Measurements from ENCODE around the gene PIKFYVE. TPM values are rescaled to one million over a fixed set of nuclear protein-coding genes. Genes with fewer than 3 reads are reported as not detected.
"Not testable (repeated sequence)": the region's sequence is repeated elsewhere in the genome, so short reads cannot be mapped to it uniquely, and the experiment has no call there.

PIKFYVE gene
- polyA plus RNA-seq, 3 donors = 20.1 to 30.8 (median 28.0) TPM

GRCh38 chr2:208360259-208361076, 94.4 kb downstream of the PIKFYVE start:
- DNase-seq = no peak

- no peak for DNase-seq
These were observed 95.0 kb downstream of the PIKFYVE start for GRCh38 chr2:208361077-208361441.

DNA sequence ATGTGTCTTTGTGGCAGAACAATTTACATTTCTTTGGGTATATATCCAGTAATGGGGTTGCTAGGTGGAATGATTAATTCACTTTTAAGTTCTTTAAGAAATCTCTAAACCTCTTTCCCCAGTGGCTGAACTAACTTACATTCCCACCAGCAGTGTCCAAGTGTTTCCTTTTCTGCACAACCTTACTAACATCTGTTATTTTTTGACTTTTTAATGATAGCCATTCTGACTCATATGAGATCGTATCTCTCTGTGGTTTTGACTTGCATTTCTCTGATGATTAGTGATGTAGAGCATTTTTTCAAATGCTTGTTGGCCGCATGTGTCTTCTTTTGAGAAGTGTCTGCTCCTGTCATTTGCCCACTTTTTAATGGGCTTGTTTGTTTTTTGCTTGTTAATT, 97.4 kb downstream of the PIKFYVE start:
- DNase-seq = no peak

GRCh38 chr2:208366215-208367127, 100.4 kb downstream of the PIKFYVE start:
- no peak for DNase-seq

GRCh38 chr2:208369091-208369490, 103.0 kb downstream of the PIKFYVE start:
- DNase-seq = no peak

- no peak for DNase-seq
These were observed 105.0 kb downstream of the PIKFYVE start for GRCh38 chr2:208370881-208371633.

- DNase-seq = no peak
These were observed 105.5 kb downstream of the PIKFYVE start for GRCh38 chr2:208371634-208371935.

DNA sequence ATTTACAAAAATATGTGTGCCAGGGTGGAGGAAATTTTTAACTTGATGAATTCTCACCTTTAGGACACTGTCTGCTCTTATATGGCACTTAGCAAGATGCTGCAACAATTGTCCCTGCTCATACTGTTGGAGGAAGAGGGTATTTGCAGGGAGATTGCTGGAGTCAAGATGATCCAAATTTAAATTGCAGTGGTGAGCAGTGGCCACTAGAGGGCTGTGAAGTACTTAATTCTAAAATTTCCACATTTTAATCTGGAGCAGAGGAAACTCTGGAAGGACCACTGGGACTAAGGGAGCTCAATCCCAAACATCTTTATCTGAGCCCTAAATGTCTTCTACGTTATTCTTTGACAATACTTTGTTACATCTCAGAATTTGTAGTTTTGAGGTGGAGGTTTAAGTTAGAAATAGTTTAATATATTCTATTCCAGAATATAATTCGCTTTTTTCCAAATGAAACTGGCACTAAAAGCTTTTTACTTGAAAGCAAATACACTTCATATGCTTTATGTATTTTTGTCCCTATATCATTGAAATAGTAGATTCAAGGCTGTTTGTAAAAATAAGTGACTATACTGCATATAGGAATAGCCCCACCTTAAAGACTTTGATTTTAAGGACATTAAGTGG, 107.5 kb downstream of the PIKFYVE start:
- peak; percentile 36 for DNase-seq

DNA sequence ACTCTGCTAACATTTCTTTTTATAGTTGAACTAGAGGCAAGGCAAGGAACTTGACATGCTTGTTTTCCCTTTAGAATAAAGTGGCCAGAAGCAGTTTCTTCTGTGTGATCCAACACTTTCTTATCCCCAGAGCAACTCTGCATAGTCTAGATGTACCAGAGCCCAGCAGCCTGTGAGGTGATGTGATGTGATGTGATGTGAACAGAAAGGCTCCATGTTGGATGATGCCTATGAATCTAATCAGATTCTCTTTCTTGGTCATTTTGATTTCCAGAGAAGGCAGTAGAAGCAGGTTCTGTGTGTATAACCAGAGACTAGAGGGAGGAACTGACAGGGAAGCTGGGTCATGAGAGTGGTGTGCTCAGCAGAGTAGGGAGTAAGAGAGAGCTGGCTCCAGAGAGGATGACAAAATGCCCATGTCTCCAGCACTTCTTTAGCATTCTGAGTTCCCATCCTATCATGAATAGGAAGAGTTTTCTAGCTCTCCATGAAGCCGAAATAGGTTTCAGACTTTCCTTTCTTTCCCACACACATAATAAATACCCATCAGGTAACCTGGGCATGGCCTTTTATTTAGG, 109.5 kb downstream of the PIKFYVE start:
- DNase-seq = no peak

- DNase-seq = not testable (repeated sequence)
These were observed 111.3 kb downstream of the PIKFYVE start for GRCh38 chr2:208377344-208377860.

DNA sequence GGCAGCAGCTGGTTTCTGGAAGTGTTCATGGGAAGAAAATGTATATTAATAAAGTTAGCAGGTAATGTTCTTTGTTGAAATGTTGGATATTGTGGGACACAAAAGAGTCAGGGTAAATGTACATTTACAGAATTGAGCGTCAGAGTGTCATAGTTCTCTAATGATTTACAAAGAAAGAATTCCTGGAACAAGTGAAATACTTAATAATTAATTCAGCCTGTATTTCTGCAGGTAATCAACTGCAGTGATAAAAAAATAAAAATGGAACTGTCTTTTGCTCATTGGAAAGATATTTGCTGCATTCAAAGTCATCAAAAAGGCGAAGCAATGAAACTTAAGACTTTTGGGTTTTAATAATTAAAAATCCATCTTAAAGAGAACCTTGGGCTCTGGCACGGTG, 113.1 kb downstream of the PIKFYVE start:
- DNase-seq = no peak

DNA sequence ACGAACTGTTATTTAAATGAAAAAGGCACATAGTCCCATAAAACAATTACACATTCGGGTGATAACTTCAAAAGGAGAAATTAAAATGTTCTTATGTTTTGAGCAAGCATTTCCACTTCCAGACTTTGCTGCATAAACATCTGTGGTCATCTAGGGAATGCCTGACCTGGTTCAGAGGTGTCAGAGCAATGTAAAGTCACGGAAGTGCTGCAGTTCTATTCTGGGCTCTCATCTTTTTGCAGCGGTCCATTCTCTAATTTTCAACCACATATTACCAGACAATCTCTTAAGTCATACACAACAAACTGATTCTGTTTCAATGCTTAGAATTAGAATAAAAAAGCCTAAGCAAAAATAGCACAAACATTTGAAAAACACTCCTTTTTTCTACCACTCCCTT, 118.6 kb downstream of the PIKFYVE start:
- DNase-seq = no peak

GRCh38 chr2:208386541-208386940, 120.5 kb downstream of the PIKFYVE start:
- DNase-seq = no peak

DNA sequence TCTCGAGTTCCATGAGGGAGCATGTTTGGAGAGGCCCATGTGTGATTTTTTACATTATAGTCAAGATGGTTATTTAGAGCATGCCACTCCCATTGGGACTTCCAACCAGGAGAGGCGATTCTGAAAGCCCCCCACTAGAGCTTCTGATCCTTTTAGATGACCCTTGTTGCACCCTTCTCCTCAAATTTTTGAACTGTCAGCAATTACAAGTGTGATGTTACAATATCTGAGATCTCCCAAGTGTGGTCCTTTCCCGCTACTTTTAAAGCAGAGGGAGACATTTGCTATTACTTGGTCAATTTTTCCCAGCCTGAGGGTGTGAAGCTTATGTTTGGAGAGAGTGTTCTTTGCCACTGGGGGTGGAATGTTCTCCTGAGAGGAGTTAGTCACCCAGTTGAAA, 123.9 kb downstream of the PIKFYVE start:
- DNase-seq = no peak

DNA sequence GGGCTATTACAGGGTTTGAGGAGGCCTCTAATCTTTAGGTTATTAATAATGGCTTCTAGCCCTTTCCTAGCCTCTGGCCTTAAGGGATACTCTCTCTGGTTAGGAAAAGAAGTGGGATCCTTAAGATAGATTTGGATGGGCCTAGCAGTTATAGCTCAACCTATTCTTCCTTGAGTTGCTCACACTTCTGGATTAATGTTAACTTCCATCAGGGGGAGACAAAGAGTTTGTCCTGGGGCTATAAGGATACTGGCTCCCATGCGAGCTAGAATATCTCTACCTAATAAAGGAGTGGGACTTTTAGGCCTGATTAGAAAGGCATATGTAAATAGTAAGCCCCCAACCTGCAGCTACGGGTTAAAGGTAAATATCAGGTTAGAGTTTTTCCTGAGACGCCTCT, 126.2 kb downstream of the PIKFYVE start:
- no peak for DNase-seq

- not testable (repeated sequence) for DNase-seq
These were observed 130.7 kb downstream of the PIKFYVE start for GRCh38 chr2:208396796-208397195.

- no peak for DNase-seq
These were observed 133.1 kb downstream of the PIKFYVE start for GRCh38 chr2:208399201-208399600.

GRCh38 chr2:208406474-208407451, 140.7 kb downstream of the PIKFYVE start, which contains the start of gene PTH2R:
TSS of gene PTH2R (plus strand) at chr2:208406792. CDS start at chr2:208407044, 252 bp downstream.
- DNase-seq = peak; percentile 23

GRCh38 chr2:208407667-208408066, 141.6 kb downstream of the PIKFYVE start:
- peak; percentile 39 for DNase-seq

Measured in renal pelvis (tissue), 4 donors.